HepG2 (cell line): Measurements from ENCODE around the gene SPATS2. TPM values are rescaled to one million over a fixed set of nuclear protein-coding genes. Genes with fewer than 3 reads are reported as not detected.
A peak's percentile ranks its signal among the peaks of the same experiment; 100 is the strongest.

ENCODE experiments used
- ATAC-seq: fragments of 200-7000 bp; cut with Tn5 transposase; 3 replicates; pipeline ENCODE4 v1.9.1; 2020; ENCODE audit warnings: mild to moderate bottlenecking, moderate library complexity
- BruUV-seq: library from RNA; stranded (reverse); fragments of 400-500 nt; replicated peaks from 2 replicates; lab custom pipeline; 2021; lab: Mats Ljungman, UMichigan
- CTCF ChIA-PET: fragments of 300-600 bp; formaldehyde crosslinking; extraction: SDS; loops from one replicate; lab custom pipeline; 2021; ENCODE audit warnings: low total read pairs, inconsistent platforms, low intra/inter-chr PET ratio; lab: Yijun Ruan, JAX
- POLR2A ChIA-PET: fragments of 350-600 bp; sonication (Branson Sonifier 250); formaldehyde crosslinking; loops from one replicate; lab custom pipeline; 2020; ENCODE audit warnings: antibody characterized with exemption, inconsistent platforms; lab: Yijun Ruan, JAX
- DNase-seq: peaks from one replicate; pipeline ENCODE4 v3.0.0-alpha.2; 2015; ENCODE audit warnings: low spot score
- FAIRE-seq: peaks from 3 replicates; lab custom pipeline; 2011; peaks lifted over from hg19 to GRCh38; lab: Jason Lieb, UNC
- H2AFZ ChIP-seq: one replicate; pipeline ENCODE4 v1.6.1; 2011; ENCODE audit warnings: low read length, inconsistent platforms
- H3K27ac ChIP-seq: fragments of 300-600 bp; 3 replicates; pipeline ENCODE4 v1.8.0; 2011; ENCODE audit warnings: mixed run types, mild to moderate bottlenecking, mixed read lengths, low read length, inconsistent platforms; ENCODE audit not compliant: insufficient read depth; ENCODE audit errors: extremely low read length
- H3K27me3 ChIP-seq, 2 experiments: fragments of 200-600 bp in 1 of 2; 2 replicates in 1 of 2; 3 replicates in 1 of 2; pipeline versions ENCODE4 v1.6.0 to v1.8.0; 2011; ENCODE audit warnings: low read length in 2 of 2, mild to moderate bottlenecking in 2 of 2, moderate library complexity in 2 of 2, inconsistent platforms in 1 of 2; ENCODE audit not compliant: insufficient read depth in 2 of 2, control insufficient read depth in 1 of 2
- H3K36me3 ChIP-seq, 2 experiments: fragments of 200-600 bp in 1 of 2; replicated peaks in 1 of 2; 2 replicates in 1 of 2; 3 replicates in 1 of 2; pipeline versions ENCODE4 v1.5.1 to v1.8.0; 2011; ENCODE audit warnings: low read length in 2 of 2, inconsistent platforms in 1 of 2; ENCODE audit not compliant: insufficient read depth in 2 of 2, control insufficient read depth in 1 of 2
- H3K4me1 ChIP-seq: 2 replicates; pipeline ENCODE4 v1.5.1; 2012; ENCODE audit warnings: low read length, inconsistent platforms; ENCODE audit not compliant: insufficient read depth
- H3K4me2 ChIP-seq: 2 replicates; pipeline ENCODE4 v1.6.0; 2011; ENCODE audit warnings: low read depth, low read length, inconsistent platforms
- H3K4me3 ChIP-seq, 3 experiments: fragments of 200-600 bp in 1 of 3; sonication (generic), shearing (Covaris generic) in 1 of 3; replicated peaks in 1 of 3; 2 replicates each; pipeline ENCODE4 v1.5.1; 2011 to 2016; ENCODE audit warnings: low read length in 3 of 3, inconsistent platforms in 2 of 3, low read depth in 2 of 3, mild to moderate bottlenecking in 2 of 3, control low read depth in 1 of 3, mixed read lengths in 1 of 3; ENCODE audit not compliant: insufficient read depth in 1 of 3
- H3K79me2 ChIP-seq: one replicate; pipeline ENCODE4 v1.6.1; 2011; ENCODE audit warnings: low read length, inconsistent platforms; ENCODE audit not compliant: insufficient read depth
- H3K9ac ChIP-seq: 2 replicates; pipeline ENCODE4 v1.6.0; 2011; ENCODE audit warnings: mild to moderate bottlenecking, low read depth, low read length, inconsistent platforms; ENCODE audit not compliant: insufficient read depth
- H3K9me3 ChIP-seq: 2 replicates; pipeline ENCODE4 v1.5.1; 2012; ENCODE audit warnings: mild to moderate bottlenecking, low read length
- H4K20me1 ChIP-seq: 2 replicates; pipeline ENCODE4 v1.6.0; 2011; ENCODE audit warnings: inconsistent platforms, mild to moderate bottlenecking, low read length, moderate library complexity; ENCODE audit not compliant: insufficient read depth
- CC2D1A ChIP-seq: sonication (generic); formaldehyde crosslinking; IDR thresholded peaks from 2 replicates; pipeline ENCODE4 v1.8.1; 2023; ENCODE audit warnings: mild to moderate bottlenecking, missing genetic modification reagents
- CEBPG ChIP-seq: IDR thresholded peaks from 2 replicates; pipeline ENCODE4 v1.6.1; 2016
- HOMEZ ChIP-seq: IDR thresholded peaks from 2 replicates; pipeline ENCODE4 v1.6.1; 2016; ENCODE audit warnings: low read depth
- KLF9 ChIP-seq: IDR thresholded peaks from 2 replicates; pipeline ENCODE4 v1.6.1; 2016; ENCODE audit warnings: low read depth
- LRRFIP1 ChIP-seq: sonication (generic); formaldehyde crosslinking; conservative IDR thresholded peaks from 2 replicates; pipeline ENCODE4 v1.4.0; 2020; ENCODE audit warnings: missing genetic modification reagents
- MAF1 ChIP-seq: sonication (generic); formaldehyde crosslinking; IDR thresholded peaks from 2 replicates; pipeline ENCODE4 v1.5.0; 2020; ENCODE audit warnings: missing genetic modification reagents, borderline replicate concordance
- POLR2AphosphoS5 ChIP-seq: IDR thresholded peaks from 2 replicates; pipeline ENCODE4 v1.6.1; 2012; ENCODE audit warnings: low read depth, low read length
- RXRB ChIP-seq: IDR thresholded peaks from 2 replicates; pipeline ENCODE4 v1.6.1; 2016; ENCODE audit warnings: borderline replicate concordance, missing genetic modification reagents, missing compliant biosample characterization
- SOX13 ChIP-seq, 3 experiments: fragments of 450-650 bp in 1 of 3; sonication (generic) in 1 of 3; formaldehyde crosslinking in 1 of 3; IDR thresholded peaks in 2 of 3; conservative IDR thresholded peaks in 1 of 3; 2 replicates each; pipeline versions ENCODE4 v1.5.0 to v1.6.1; 2016 to 2020; ENCODE audit warnings: antibody characterized with exemption in 1 of 3, mild to moderate bottlenecking in 1 of 3, missing compliant biosample characterization in 1 of 3, missing genetic modification reagents in 1 of 3, moderate library complexity in 1 of 3
- SOX6 ChIP-seq, 2 experiments: fragments of 450-650 bp in 1 of 2; sonication (generic) in 1 of 2; formaldehyde crosslinking in 1 of 2; IDR thresholded peaks; 2 replicates each; pipeline versions ENCODE4 v1.4.0 to v1.6.1; 2017 to 2020; ENCODE audit warnings: antibody characterized with exemption in 1 of 2, mild to moderate bottlenecking in 1 of 2, missing genetic modification reagents in 1 of 2
- TRAFD1 ChIP-seq: sonication (generic); formaldehyde crosslinking; IDR thresholded peaks from 2 replicates; pipeline ENCODE4 v1.5.1; 2020; ENCODE audit warnings: missing genetic modification reagents, mild to moderate bottlenecking, borderline replicate concordance
- ZGPAT ChIP-seq: IDR thresholded peaks from 2 replicates; pipeline ENCODE4 v1.6.1; 2016; ENCODE audit warnings: mild to moderate bottlenecking
- ZNF263 ChIP-seq: sonication (generic); formaldehyde crosslinking; IDR thresholded peaks from 2 replicates; pipeline ENCODE4 v1.4.0; 2020; ENCODE audit warnings: missing genetic modification reagents
- ZNF550 ChIP-seq: sonication (generic); formaldehyde crosslinking; IDR thresholded peaks from 2 replicates; pipeline ENCODE4 v1.4.0; 2020; ENCODE audit warnings: mild to moderate bottlenecking, missing genetic modification reagents, borderline replicate concordance
- ZNF567 ChIP-seq: sonication (generic); formaldehyde crosslinking; IDR thresholded peaks from 2 replicates; pipeline ENCODE4 v1.8.1; 2023; ENCODE audit warnings: mild to moderate bottlenecking, missing genetic modification reagents, borderline replicate concordance
- ZNF569 ChIP-seq: sonication (generic); formaldehyde crosslinking; IDR thresholded peaks from 2 replicates; pipeline ENCODE4 v1.5.0; 2020; ENCODE audit warnings: mild to moderate bottlenecking, missing genetic modification reagents, moderate library complexity, borderline replicate concordance
- ZNF570 ChIP-seq: sonication (generic); formaldehyde crosslinking; IDR thresholded peaks from 2 replicates; pipeline ENCODE4 v1.4.0; 2020; ENCODE audit warnings: mild to moderate bottlenecking, missing genetic modification reagents, borderline replicate concordance
- ZNF720 ChIP-seq: sonication (generic); formaldehyde crosslinking; IDR thresholded peaks from 2 replicates; pipeline ENCODE4 v1.4.0; 2020; ENCODE audit warnings: missing genetic modification reagents
- in situ Hi-C: cut with HindIII; loops from 2 replicates; pipeline ENCODE4 v1.10.0; 2017; ENCODE audit warnings: low pct_unique_long_range_greater_than_20kb; ENCODE audit not compliant: extremely low pct_ligation_motif_present
- intact Hi-C: fragments of 100-400 bp; cut with micrococcal nuclease; formaldehyde crosslinking; loops from one replicate; pipeline ENCODE4 v1.10.0; 2022; ENCODE audit not compliant: unreplicated experiment
- polyA plus RNA-seq, 8 experiments: library from polyadenylated mRNA; depleted of rRNA in 3 of 8; stranded (reverse) in 7 of 8; unstranded in 1 of 8; fragments of >200 nt; fragmentation: Illumina TruSeq in 4 of 8; extraction: Trizol in 4 of 8; gene quantifications; 2 replicates each; pipeline versions ENCODE4 v1.2.1 to v1.2.3, GENCODE V29; 2011 to 2016; ENCODE audit warnings: low read depth in 4 of 8, missing spikeins in 1 of 8, mixed read lengths in 1 of 8; ENCODE audit not compliant: insufficient read depth in 1 of 8
- total RNA-seq, 5 experiments: library from RNA; depleted of rRNA; stranded (reverse); fragments of >200 nt; fragmentation: Illumina TruSeq; extraction: Trizol; gene quantifications; 2 replicates each; pipeline ENCODE4 v1.2.3, GENCODE V29; 2016; ENCODE audit warnings: low read depth in 1 of 5

Gene SPATS2
- total and polyA plus RNA-seq, 2 of the 13 experiments (the other 11 are each of a cell fraction or from before 2014, with no cell fraction given) = 19.3 to 28.1 TPM

GRCh38 chr12:49511410-49511809 lies 144.1 kb downstream of the SPATS2 start:
- DNase-seq (peak; percentile 66), FAIRE-seq (no peak), ATAC-seq (peak; percentile 85)
- Histone ChIP-seq H3K4me1 (peaks cover 24% of the 10 kb centered on the region), H3K4me2 (no peak overlapping the region), H2AFZ (no peak overlapping the region), H3K27ac (peak overlapping the region; percentile 15), H3K9me3 (no peaks in the 10 kb centered on the region), H3K9ac (no peak overlapping the region), H3K36me3 (peaks cover 0 to 4% of the 10 kb centered on the region in 2 experiments; a peak in 3 of 5 replicates), H3K4me3 (no peak overlapping the region), H3K27me3 (no peaks in the 10 kb centered on the region), H4K20me1 (no peaks in the 10 kb centered on the region), H3K79me2 (no peaks in the 10 kb centered on the region)
- ChIA-PET POLR2A (interaction anchor here (0.8 to 1.9 kb wide), 2 partner anchors 58 to 144 kb away, joined by 3 to 6 read pairs; partner anchors contain the start of gene SPATS2), CTCF (interaction anchor here (6.4 kb wide), 1 partner anchor 152 kb away, joined by 115 read pairs; no protein-coding TSS in a partner anchor)
- in situ Hi-C loops (no loop called here), intact Hi-C loops (no loop called here)
- BruUV-seq = no TSS peak
- TF ChIP-seq HOMEZ (CRISPR knock-in tag) (no peak), LRRFIP1 (CRISPR knock-in tag) (no peak), RXRB (CRISPR knock-in tag) (no peak), SOX13 (IDR thresholded peaks at IDR 0.05) (no peak), SOX13 (CRISPR knock-in tag; conservative IDR thresholded peaks at IDR 0.05 in 1 of 2, IDR thresholded peaks at IDR 0.05 in 1 of 2) (peak in 1 of 2 experiments; percentile 54; a peak in 1 of 4 replicates), ZNF263 (CRISPR knock-in tag) (peak; percentile 61; the same call in 1 of the 2 replicates), ZNF570 (no peak), CC2D1A (no peak), CEBPG (CRISPR knock-in tag) (peak; percentile 16; the same call in 1 of the 2 replicates), SOX6 (IDR thresholded peaks at IDR 0.05) (no peak), SOX6 (CRISPR knock-in tag; IDR thresholded peaks at IDR 0.05) (0 out of 2 replicates have a peak, but pooled peaks have one; percentile 22), ZNF720 (CRISPR knock-in tag) (no peak), ZGPAT (CRISPR knock-in tag) (no peak), POLR2AphosphoS5 (no peak), ZNF550 (CRISPR knock-in tag) (no peak), KLF9 (CRISPR knock-in tag) (no peak), TRAFD1 (no peak), ZNF569 (no peak), MAF1 (CRISPR knock-in tag) (no peak), ZNF567 (CRISPR knock-in tag) (no peak)
